Effector memory CD8-positive, alpha-beta T cell (primary cell): ENCODE measurements around the gene MYO15A.

Source experiments
- ATAC-seq: fragments of 150-1000 bp; cut with Tn5 transposase; replicated peaks from 2 replicates; pipeline ENCODE4 v1.10.0; 2021; ENCODE audit warnings: mild to moderate bottlenecking, moderate library complexity
- DNase-seq, 3 experiments: peaks; one replicate each; pipeline ENCODE4 v3.0.0; 2021
- H3K27ac Mint-ChIP-seq, 2 donors: one replicate each; pipeline ENCODE4 v1.8.0; 2022; ENCODE audit warnings: mild to moderate bottlenecking in 2 of 2, mixed read lengths in 2 of 2, moderate library complexity in 2 of 2
- H3K27me3 Mint-ChIP-seq, 2 donors: one replicate each; pipeline ENCODE4 v1.8.0; 2022; ENCODE audit warnings: mixed read lengths in 2 of 2
- H3K36me3 Mint-ChIP-seq: one replicate; pipeline ENCODE4 v1.8.0; 2022; ENCODE audit warnings: mild to moderate bottlenecking, moderate library complexity, mixed read lengths; ENCODE audit not compliant: insufficient read depth
- H3K4me1 Mint-ChIP-seq, 2 donors: one replicate each; pipeline ENCODE4 v1.8.0; 2022; ENCODE audit warnings: low read depth in 2 of 2, mixed read lengths in 2 of 2
- H3K4me3 Mint-ChIP-seq, 2 donors: one replicate each; pipeline ENCODE4 v1.8.0; 2022; ENCODE audit warnings: mild to moderate bottlenecking in 2 of 2, mixed read lengths in 2 of 2, moderate library complexity in 2 of 2
- H3K9me3 Mint-ChIP-seq, 2 donors: one replicate each; pipeline ENCODE4 v1.8.0; 2022; ENCODE audit warnings: mixed read lengths in 2 of 2

MYO15A gene

GRCh38 chr17:18182978-18183333 lies 74.4 kb downstream of the MYO15A start:
- peaks cover 60% of the 10 kb centered on the region for H3K36me3 Mint-ChIP-seq
- H3K4me1 Mint-ChIP-seq, result peaks cover 38 to 42% of the 10 kb centered on the region in 2 donors
- peak overlapping the region; percentile 94 to 96 for H3K4me3 Mint-ChIP-seq
- H3K27ac Mint-ChIP-seq, result peak overlapping the region; percentile 98 to 99
- ATAC-seq, result peak; percentile 36
- DNase-seq, result peak in 2 of 3 experiments; percentile 71 to 74
- H3K27me3 Mint-ChIP-seq, result no peaks in the 10 kb centered on the region
- H3K9me3 Mint-ChIP-seq, result no peaks in the 10 kb centered on the region

GRCh38 chr17:18183334-18184142 lies 75.0 kb downstream of the MYO15A start, which contains the start of gene ALKBH5:
ALKBH5 (plus strand) TSS chr17:18183828; CDS start chr17:18184244, 416 bp downstream.
- no peaks in the 10 kb centered on the region for H3K27me3 Mint-ChIP-seq
- ATAC-seq (peak; percentile 81), DNase-seq (peak; percentile 95 to 98 (median 97))
- H3K4me3 Mint-ChIP-seq, result peak within 1 kb of the TSS; percentile 94 to 96
- no peaks in the 10 kb centered on the region for H3K9me3 Mint-ChIP-seq
- peaks cover 64% of the 10 kb centered on the region for H3K36me3 Mint-ChIP-seq
- peak within 1 kb of the TSS; percentile 98 to 99 for H3K27ac Mint-ChIP-seq
- peaks cover 44 to 48% of the 10 kb centered on the region in 2 donors for H3K4me1 Mint-ChIP-seq

GRCh38 chr17:18184143-18185031 lies 75.8 kb downstream of the MYO15A start:
- H3K4me1 Mint-ChIP-seq, result peaks cover 47 to 52% of the 10 kb centered on the region in 2 donors
- peak; percentile 72 to 74 (median 73) for DNase-seq
- ATAC-seq, result peak; percentile 25

GRCh38 chr17:18185391-18185790 lies 76.8 kb downstream of the MYO15A start:
- H3K36me3 Mint-ChIP-seq, result peaks cover 67% of the 10 kb centered on the region
- H3K27ac Mint-ChIP-seq, result peak overlapping the region; percentile 98 to 99
- H3K4me1 Mint-ChIP-seq, result peaks cover 53 to 60% of the 10 kb centered on the region in 2 donors
- no peaks in the 10 kb centered on the region for H3K9me3 Mint-ChIP-seq
- no peak for ATAC-seq
- no peaks in the 10 kb centered on the region for H3K27me3 Mint-ChIP-seq
- H3K4me3 Mint-ChIP-seq, result peak overlapping the region; percentile 94 to 96
- no peak for DNase-seq

More at GRCh38 chr17:18184143-18185031, 75.8 kb downstream of the MYO15A start:
- peaks cover 65% of the 10 kb centered on the region for H3K36me3 Mint-ChIP-seq
- no peaks in the 10 kb centered on the region for H3K9me3 Mint-ChIP-seq
- no peaks in the 10 kb centered on the region for H3K27me3 Mint-ChIP-seq
- peak overlapping the region; percentile 94 to 96 for H3K4me3 Mint-ChIP-seq
- peak overlapping the region; percentile 98 to 99 for H3K27ac Mint-ChIP-seq

- Mint-ChIP-seq H3K4me1 (peaks cover 60 to 66% of the 10 kb centered on the region in 2 donors), H3K36me3 (peaks cover 72% of the 10 kb centered on the region), H3K27me3 (no peaks in the 10 kb centered on the region), H3K9me3 (no peaks in the 10 kb centered on the region), H3K4me3 (peak overlapping the region; percentile 94 to 96), H3K27ac (peak overlapping the region; percentile 98 to 99)
- ATAC-seq, result no peak
- DNase-seq, result no peak
These were observed 77.5 kb downstream of the MYO15A start for GRCh38 chr17:18185832-18186626.

GRCh38 chr17:18186627-18186982 lies 78.0 kb downstream of the MYO15A start:
- H3K27ac Mint-ChIP-seq, result peak overlapping the region; percentile 45 to 98
- H3K36me3 Mint-ChIP-seq, result peaks cover 68% of the 10 kb centered on the region
- H3K4me1 Mint-ChIP-seq, result peaks cover 66 to 72% of the 10 kb centered on the region in 2 donors
- DNase-seq (no peak), ATAC-seq (no peak)
- peak overlapping the region; percentile 94 to 96 for H3K4me3 Mint-ChIP-seq
- no peaks in the 10 kb centered on the region for H3K9me3 Mint-ChIP-seq
- no peaks in the 10 kb centered on the region for H3K27me3 Mint-ChIP-seq

- H3K9me3 Mint-ChIP-seq, result no peaks in the 10 kb centered on the region
- H3K36me3 Mint-ChIP-seq, result peaks cover 64% of the 10 kb centered on the region
These were observed 78.7 kb downstream of the MYO15A start for GRCh38 chr17:18187226-18187625.

GRCh38 chr17:18187821-18188761 lies 79.5 kb downstream of the MYO15A start:
- Mint-ChIP-seq H3K27me3 (no peaks in the 10 kb centered on the region), H3K36me3 (peaks cover 59% of the 10 kb centered on the region), H3K4me1 (peaks cover 61 to 67% of the 10 kb centered on the region in 2 donors), H3K4me3 (peak overlapping the region; percentile 94 to 96), H3K27ac (peak overlapping the region; percentile 45 to 98), H3K9me3 (no peaks in the 10 kb centered on the region)
- ATAC-seq (no peak), DNase-seq (no peak)

More at GRCh38 chr17:18187226-18187625, 78.7 kb downstream of the MYO15A start:
- no peak for DNase-seq
- H3K27ac Mint-ChIP-seq, result peak overlapping the region; percentile 45 to 98
- no peak for ATAC-seq
- no peaks in the 10 kb centered on the region for H3K27me3 Mint-ChIP-seq
- peaks cover 65 to 74% of the 10 kb centered on the region in 2 donors for H3K4me1 Mint-ChIP-seq
- peak overlapping the region; percentile 94 to 96 for H3K4me3 Mint-ChIP-seq

GRCh38 chr17:18190628-18191235 lies 82.2 kb downstream of the MYO15A start:
- peaks cover 59% of the 10 kb centered on the region for H3K36me3 Mint-ChIP-seq

GRCh38 chr17:18191236-18191667 lies 82.7 kb downstream of the MYO15A start:
- Mint-ChIP-seq H3K9me3 (no peaks in the 10 kb centered on the region), H3K4me3 (peak overlapping the region in 1 of 2 donors; percentile 27), H3K27me3 (no peaks in the 10 kb centered on the region), H3K27ac (peak overlapping the region; percentile 25 to 41), H3K36me3 (peaks cover 61% of the 10 kb centered on the region), H3K4me1 (peaks cover 61 to 71% of the 10 kb centered on the region in 2 donors)
- no peak for DNase-seq
- ATAC-seq, result no peak

More at GRCh38 chr17:18190628-18191235, 82.2 kb downstream of the MYO15A start:
- Mint-ChIP-seq H3K4me3 (peak overlapping the region; percentile 7 to 49), H3K27ac (peak overlapping the region; percentile 46 to 98), H3K4me1 (peaks cover 64 to 76% of the 10 kb centered on the region in 2 donors), H3K9me3 (no peaks in the 10 kb centered on the region), H3K27me3 (no peaks in the 10 kb centered on the region)
- ATAC-seq, result no peak
- no peak for DNase-seq

GRCh38 chr17:18191967-18192366 lies 83.4 kb downstream of the MYO15A start:
- no peak for DNase-seq
- H3K4me3 Mint-ChIP-seq, result peak overlapping the region in 1 of 2 donors; percentile 27
- H3K4me1 Mint-ChIP-seq, result peaks cover 56 to 66% of the 10 kb centered on the region in 2 donors
- peak; percentile 33 for ATAC-seq
- H3K9me3 Mint-ChIP-seq, result no peaks in the 10 kb centered on the region
- H3K27ac Mint-ChIP-seq, result peak overlapping the region; percentile 25 to 41
- H3K27me3 Mint-ChIP-seq, result no peaks in the 10 kb centered on the region
- H3K36me3 Mint-ChIP-seq, result peaks cover 63% of the 10 kb centered on the region
